H9 (cell line): Measurements from ENCODE around the gene COLEC12. TPM values are rescaled to one million over a fixed set of nuclear protein-coding genes. Genes with fewer than 3 reads are reported as not detected.
"Not testable (repeated sequence)": the region's sequence is repeated elsewhere in the genome, so short reads cannot be mapped to it uniquely, and the experiment has no call there.

Experiments
- DNase-seq: peaks from one replicate; pipeline ENCODE4 v3.0.0-alpha.2; 2017
- H2AFZ ChIP-seq: one replicate; pipeline ENCODE4 v1.6.1; 2013; ENCODE audit warnings: mild to moderate bottlenecking, low read length, control low read depth, moderate library complexity
- H2AK5ac ChIP-seq: 2 replicates; pipeline ENCODE4 v1.6.1; 2013; ENCODE audit warnings: low read length, control low read depth, mixed read lengths; ENCODE audit not compliant: insufficient read length
- H2BK120ac ChIP-seq: one replicate; pipeline ENCODE4 v1.6.1; 2013; ENCODE audit warnings: low read depth, mild to moderate bottlenecking, low read length, control low read depth, inconsistent platforms; ENCODE audit not compliant: poor library complexity, severe bottlenecking
- H2BK12ac ChIP-seq: 2 replicates; pipeline ENCODE4 v1.6.1; 2013; ENCODE audit warnings: low read length, control low read depth, mixed read lengths, low read depth; ENCODE audit not compliant: insufficient read length
- H2BK15ac ChIP-seq: 2 replicates; pipeline ENCODE4 v1.6.1; 2013; ENCODE audit warnings: low read depth, low read length, control low read depth
- H2BK20ac ChIP-seq: one replicate; pipeline ENCODE4 v1.6.1; 2013; ENCODE audit warnings: low read depth, mild to moderate bottlenecking, low read length, control low read depth, inconsistent platforms; ENCODE audit not compliant: poor library complexity, severe bottlenecking
- H2BK5ac ChIP-seq: 2 replicates; pipeline ENCODE4 v1.6.1; 2013; ENCODE audit warnings: low read length, control low read depth, mixed read lengths; ENCODE audit not compliant: insufficient read length
- H3K14ac ChIP-seq: 2 replicates; pipeline ENCODE4 v1.6.1; 2013; ENCODE audit warnings: low read length, control low read depth; ENCODE audit not compliant: insufficient read depth
- H3K18ac ChIP-seq: 2 replicates; pipeline ENCODE4 v1.6.1; 2013; ENCODE audit warnings: low read depth, mild to moderate bottlenecking, mixed read lengths, low read length, control low read depth; ENCODE audit not compliant: insufficient read length
- H3K23ac ChIP-seq: 2 replicates; pipeline ENCODE4 v1.6.1; 2013; ENCODE audit warnings: low read length, control low read depth, mixed read lengths, low read depth; ENCODE audit not compliant: insufficient read length
- H3K23me2 ChIP-seq: 2 replicates; pipeline ENCODE4 v1.6.1; 2013; ENCODE audit warnings: low read depth, mild to moderate bottlenecking, mixed read lengths, low read length, control low read depth; ENCODE audit not compliant: insufficient read length, poor library complexity, severe bottlenecking
- H3K27ac ChIP-seq: 2 replicates; pipeline ENCODE4 v1.5.1; 2013; ENCODE audit warnings: low read length, control low read depth, mixed read lengths, low read depth; ENCODE audit not compliant: insufficient read length
- H3K27me3 ChIP-seq: 2 replicates; pipeline ENCODE4 v1.6.1; 2013; ENCODE audit warnings: low read length, control low read depth, inconsistent platforms; ENCODE audit not compliant: insufficient read depth
- H3K4ac ChIP-seq: 2 replicates; pipeline ENCODE4 v1.6.1; 2013; ENCODE audit warnings: low read depth, mild to moderate bottlenecking, control low read depth, inconsistent platforms, low read length, moderate library complexity
- H3K4me1 ChIP-seq: 2 replicates; pipeline ENCODE4 v1.6.1; 2013; ENCODE audit warnings: low read length, control low read depth, inconsistent platforms; ENCODE audit not compliant: insufficient read depth
- H3K4me2 ChIP-seq: 2 replicates; pipeline ENCODE4 v1.6.1; 2013; ENCODE audit warnings: low read length, control low read depth, mixed read lengths; ENCODE audit not compliant: insufficient read length, insufficient read depth
- H3K56ac ChIP-seq: 2 replicates; pipeline ENCODE4 v1.6.1; 2013; ENCODE audit warnings: low read depth, mild to moderate bottlenecking, mixed read lengths, low read length, control low read depth; ENCODE audit not compliant: insufficient read length
- H3K79me1 ChIP-seq: 2 replicates; pipeline ENCODE4 v1.6.1; 2013; ENCODE audit warnings: low read depth, mild to moderate bottlenecking, moderate library complexity, low read length, control low read depth, inconsistent platforms; ENCODE audit not compliant: insufficient read depth, poor library complexity, severe bottlenecking
- H3K79me2 ChIP-seq: 2 replicates; pipeline ENCODE4 v1.6.1; 2013; ENCODE audit warnings: low read length, control low read depth, inconsistent platforms; ENCODE audit not compliant: insufficient read depth
- H3K9ac ChIP-seq: 2 replicates; pipeline ENCODE4 v1.6.1; 2013; ENCODE audit warnings: low read length, control low read depth, mixed read lengths; ENCODE audit not compliant: insufficient read length; ENCODE audit errors: extremely low read depth
- H3K9me3 ChIP-seq: one replicate; pipeline ENCODE4 v1.6.1; 2013; ENCODE audit warnings: low read depth, low read length, inconsistent platforms; ENCODE audit not compliant: control insufficient read depth
- H3T11ph ChIP-seq: one replicate; pipeline ENCODE4 v1.6.1; 2013; ENCODE audit warnings: mild to moderate bottlenecking, low read length, control low read depth, inconsistent platforms
- H4K20me1 ChIP-seq: one replicate; pipeline ENCODE4 v1.6.1; 2013; ENCODE audit not compliant: control insufficient read depth, insufficient read length, insufficient read depth
- H4K5ac ChIP-seq: 2 replicates; pipeline ENCODE4 v1.6.1; 2013; ENCODE audit warnings: low read depth, mild to moderate bottlenecking, mixed read lengths, low read length, control low read depth; ENCODE audit not compliant: insufficient read length
- H4K8ac ChIP-seq: replicated peaks from 2 replicates; pipeline ENCODE4 v1.6.1; 2013; ENCODE audit warnings: low read length, control low read depth, mixed read lengths, low read depth; ENCODE audit not compliant: insufficient read length
- H4K91ac ChIP-seq: 2 replicates; pipeline ENCODE4 v1.6.1; 2013; ENCODE audit warnings: low read depth, mild to moderate bottlenecking, moderate library complexity, mixed read lengths, low read length, control low read depth; ENCODE audit not compliant: insufficient read length
- H3K27ac Mint-ChIP-seq, 3 experiments: 2 replicates in 2 of 3; 3 replicates in 1 of 3; pipeline ENCODE4 v1.8.0; 2020 to 2021; ENCODE audit warnings: mixed read lengths in 3 of 3, mild to moderate bottlenecking in 1 of 3, moderate library complexity in 1 of 3
- H3K27me3 Mint-ChIP-seq: 2 replicates; pipeline ENCODE4 v1.8.0; 2021; ENCODE audit warnings: low read depth, mild to moderate bottlenecking, moderate library complexity, mixed read lengths
- H3K36me3 Mint-ChIP-seq, 3 experiments: 2 replicates in 2 of 3; 3 replicates in 1 of 3; pipeline ENCODE4 v1.8.0; 2020 to 2021; ENCODE audit warnings: low read depth in 3 of 3, mixed read lengths in 3 of 3; ENCODE audit not compliant: insufficient read depth in 1 of 3
- H3K4me1 Mint-ChIP-seq, 2 experiments: 2 replicates each; pipeline ENCODE4 v1.8.0; 2020; ENCODE audit warnings: mixed read lengths in 2 of 2
- H3K4me3 Mint-ChIP-seq, 2 experiments: 2 replicates in 1 of 2; 3 replicates in 1 of 2; pipeline ENCODE4 v1.8.0; 2020 to 2021; ENCODE audit warnings: mild to moderate bottlenecking in 2 of 2, mixed read lengths in 2 of 2, moderate library complexity in 1 of 2
- H3K9me3 Mint-ChIP-seq, 2 experiments: 2 replicates in 1 of 2; 3 replicates in 1 of 2; pipeline ENCODE4 v1.8.0; 2020; ENCODE audit warnings: mild to moderate bottlenecking in 2 of 2, mixed read lengths in 2 of 2, moderate library complexity in 1 of 2
- CTCF ChIP-seq: fragments of 200-600 bp; sonication (generic); conservative IDR thresholded peaks from 3 replicates; pipeline ENCODE4 v1.8.0; 2021; ENCODE audit warnings: antibody characterized with exemption, mild to moderate bottlenecking
- WGBS: extraction: QIAGEN DNeasy Blood & Tissue Kit; methylation state at CpG from one replicate; pipeline ENCODE4 v1.1.7; 2013; ENCODE audit warnings: missing lambda C conversion rate, low lambda C conversion rate, mixed read lengths; ENCODE audit not compliant: insufficient read length; ENCODE audit errors: extremely low coverage; 5-methylcytosine and 5-hydroxymethylcytosine counted together
- total RNA-seq: library from RNA; stranded (reverse); gene quantifications from 2 replicates; pipeline ENCODE4 v1.2.1, GENCODE V29; 2021

The COLEC12 gene
- total RNA-seq, 1 experiment from 2014 or later, result 0.70 TPM

GRCh38 chr18:406677-407076 lies 93.8 kb downstream of the COLEC12 start:
- Histone ChIP-seq H3K56ac (no peak overlapping the region), H4K8ac (no peak overlapping the region), H3K79me2 (no peaks in the 10 kb centered on the region), H3K27me3 (no peaks in the 10 kb centered on the region), H2BK15ac (no peak overlapping the region), H3K27ac (no peak overlapping the region), H3K9me3 (no peaks in the 10 kb centered on the region), H3K23me2 (no peaks in the 10 kb centered on the region), H2AK5ac (no peak overlapping the region), H3T11ph (no peak overlapping the region), H2AFZ (no peak overlapping the region), H3K23ac (no peak overlapping the region), H3K79me1 (no peaks in the 10 kb centered on the region), H2BK5ac (no peak overlapping the region), H3K4me2 (no peak overlapping the region), H4K20me1 (no peaks in the 10 kb centered on the region), H4K91ac (no peak overlapping the region), H2BK12ac (no peak overlapping the region), H3K4ac (no peak overlapping the region), H2BK20ac (no peak overlapping the region), H3K14ac (no peak overlapping the region), H4K5ac (no peak overlapping the region), H3K9ac (no peak overlapping the region), H2BK120ac (no peak overlapping the region), H3K18ac (no peak overlapping the region), H3K4me1 (no peaks in the 10 kb centered on the region)
- Mint-ChIP-seq H3K27ac (no peak overlapping the region), H3K4me1 (no peaks in the 10 kb centered on the region), H3K27me3 (no peaks in the 10 kb centered on the region), H3K36me3 (peaks cover 12 to 14% (median 13%) of the 10 kb centered on the region in 3 experiments), H3K4me3 (no peak overlapping the region), H3K9me3 (peaks cover 17 to 26% of the 10 kb centered on the region in 2 experiments)
- DNase-seq, result no peak
- TF ChIP-seq CTCF, result no peak
- no CpG with 5 or more reads among the region's 6 CpGs for WGBS

- not testable (repeated sequence) for H3K79me1 ChIP-seq, H3K79me2 ChIP-seq, H2BK5ac ChIP-seq, H3K4me3 Mint-ChIP-seq, H3K4ac ChIP-seq, DNase-seq, H3T11ph ChIP-seq, H3K9me3 ChIP-seq, H3K18ac ChIP-seq, H2BK12ac ChIP-seq, H4K5ac ChIP-seq, H3K56ac ChIP-seq, H3K23me2 ChIP-seq, H4K20me1 ChIP-seq, H3K23ac ChIP-seq, H4K91ac ChIP-seq, H2AFZ ChIP-seq, H3K27ac ChIP-seq, H2AK5ac ChIP-seq, H2BK15ac ChIP-seq, H3K27me3 ChIP-seq, H4K8ac ChIP-seq, H2BK120ac ChIP-seq, H3K4me1 Mint-ChIP-seq, H3K9ac ChIP-seq, H2BK20ac ChIP-seq, H3K4me2 ChIP-seq, H3K27me3 Mint-ChIP-seq, H3K27ac Mint-ChIP-seq, H3K4me1 ChIP-seq, H3K14ac ChIP-seq
- peaks cover 12 to 14% (median 13%) of the 10 kb centered on the region in 3 experiments for H3K36me3 Mint-ChIP-seq
- no CpG with 5 or more reads among the region's 4 CpGs for WGBS
- H3K9me3 Mint-ChIP-seq, result peaks cover 17 to 26% of the 10 kb centered on the region in 2 experiments
Measured at GRCh38 chr18:405006-405405, 95.5 kb downstream of the COLEC12 start.
